B cell (primary cell): Measurements from ENCODE around the gene YJU2. TPM values are rescaled to one million over a fixed set of nuclear protein-coding genes. Genes with fewer than 3 reads are reported as not detected.

ENCODE experiments used
- ATAC-seq: fragments of 200-7000 bp; cut with Tn5 transposase; one replicate; pipeline ENCODE4 v1.10.0; 2021; ENCODE audit warnings: low read depth, mild to moderate bottlenecking, moderate number of reproducible peaks, moderate library complexity
- CTCF ChIA-PET: fragments of 350-600 bp; sonication (Branson Sonifier 250); formaldehyde crosslinking; loops from one replicate; lab custom pipeline; 2021; ENCODE audit warnings: antibody characterized with exemption, inconsistent platforms; lab: Charles Lee
- POLR2A ChIA-PET: fragments of 350-600 bp; sonication (Branson Sonifier 250); formaldehyde crosslinking; loops from one replicate; lab custom pipeline; 2021; ENCODE audit warnings: antibody characterized with exemption; lab: Charles Lee
- DNase-seq: peaks from one replicate; pipeline ENCODE4 v3.0.0; 2013
- H2AFZ ChIP-seq: 2 replicates; pipeline ENCODE4 v1.6.1; 2012; ENCODE audit warnings: mild to moderate bottlenecking, low read depth, low read length; ENCODE audit not compliant: insufficient read depth, poor library complexity, severe bottlenecking
- H3K27ac ChIP-seq, 2 donors: 1 replicate in 1 of 2; 2 replicates in 1 of 2; pipeline ENCODE4 v1.5.1; 2012 to 2013; ENCODE audit warnings: low read length in 2 of 2, mild to moderate bottlenecking in 2 of 2, moderate library complexity in 1 of 2
- H3K27me3 ChIP-seq, 4 experiments: fragments of 200-600 bp in 1 of 4; sonication (generic) in 1 of 4; replicated peaks in 1 of 4; 1 replicate in 2 of 4; 2 replicates in 2 of 4; pipeline versions ENCODE4 v1.6.1 to v1.7.0; 2013 to 2016; ENCODE audit warnings: low read length in 3 of 4, mild to moderate bottlenecking in 2 of 4, mixed read lengths in 1 of 4, moderate library complexity in 1 of 4; ENCODE audit not compliant: insufficient read depth in 4 of 4, control insufficient read depth in 3 of 4; ENCODE audit errors: control extremely low read depth in 1 of 4
- H3K36me3 ChIP-seq, 2 experiments: replicated peaks in 1 of 2; 1 replicate in 1 of 2; 2 replicates in 1 of 2; pipeline versions ENCODE4 v1.6.1 to v1.7.1; 2013; ENCODE audit warnings: low read length in 1 of 2; ENCODE audit not compliant: insufficient read depth in 2 of 2, control insufficient read depth in 1 of 2; ENCODE audit errors: control extremely low read depth in 1 of 2, extremely low read depth in 1 of 2
- H3K4me1 ChIP-seq, 2 donors: fragments of 200-600 bp in 1 of 2; sonication (generic) in 1 of 2; 1 replicate in 1 of 2; 2 replicates in 1 of 2; pipeline versions ENCODE4 v1.5.1 to v1.6.1; 2013 to 2017; ENCODE audit warnings: low read length in 2 of 2; ENCODE audit not compliant: control insufficient read depth in 2 of 2, insufficient read depth in 2 of 2
- H3K4me2 ChIP-seq: replicated peaks from 2 replicates; pipeline ENCODE3; 2012; ENCODE audit warnings: mild to moderate bottlenecking, low read depth, low read length; ENCODE audit not compliant: poor library complexity, severe bottlenecking
- H3K4me3 ChIP-seq, 5 experiments: fragments of 200-600 bp in 1 of 5; sonication (generic) in 1 of 5; 1 replicate in 3 of 5; 2 replicates in 2 of 5; pipeline versions ENCODE4 v1.5.1 to v1.7.0; 2011 to 2016; ENCODE audit warnings: low read length in 4 of 5, mild to moderate bottlenecking in 4 of 5, low read depth in 2 of 5, control low read depth in 1 of 5, moderate library complexity in 1 of 5; ENCODE audit not compliant: insufficient read depth in 1 of 5; ENCODE audit errors: control extremely low read depth in 1 of 5, extremely low read depth in 1 of 5
- H3K79me2 ChIP-seq: fragments of 200-600 bp; sonication (generic); one replicate; pipeline ENCODE4 v1.6.0; 2016; ENCODE audit warnings: low read length; ENCODE audit not compliant: control insufficient read depth, insufficient read depth
- H3K9ac ChIP-seq: fragments of 200-600 bp; sonication (generic); 2 replicates; pipeline ENCODE4 v1.6.1; 2017; ENCODE audit warnings: mild to moderate bottlenecking, low read length, moderate library complexity
- H3K9me3 ChIP-seq, 3 donors: one replicate each; pipeline versions ENCODE4 v1.6.1 to v1.7.1; 2013; ENCODE audit warnings: low read length in 2 of 3; ENCODE audit not compliant: control insufficient read depth in 2 of 3, insufficient read depth in 1 of 3; ENCODE audit errors: control extremely low read depth in 1 of 3
- H4K20me1 ChIP-seq: 2 replicates; pipeline ENCODE4 v1.6.0; 2012; ENCODE audit warnings: mild to moderate bottlenecking, low read length; ENCODE audit not compliant: insufficient read depth, control insufficient read depth, poor library complexity, severe bottlenecking
- H3K27ac Mint-ChIP-seq: one replicate; pipeline ENCODE4 v1.8.0; 2021; ENCODE audit warnings: mixed read lengths
- H3K27me3 Mint-ChIP-seq: one replicate; pipeline ENCODE4 v1.8.0; 2021; ENCODE audit warnings: mixed read lengths
- H3K4me1 Mint-ChIP-seq: one replicate; pipeline ENCODE4 v1.8.0; 2021; ENCODE audit warnings: mixed read lengths
- H3K4me3 Mint-ChIP-seq: one replicate; pipeline ENCODE4 v1.8.0; 2021; ENCODE audit warnings: mixed read lengths
- H3K9me3 Mint-ChIP-seq: one replicate; pipeline ENCODE4 v1.8.0; 2022; ENCODE audit warnings: mixed read lengths; ENCODE audit not compliant: insufficient read depth
- CTCF ChIP-seq: fragments of 200-600 bp; IDR thresholded peaks from one replicate; pipeline ENCODE4 v1.8.0; 2022; ENCODE audit warnings: antibody characterized with exemption, mild to moderate bottlenecking
- EZH2 ChIP-seq: IDR thresholded peaks from 2 replicates; pipeline ENCODE4 v1.6.1; 2012; ENCODE audit warnings: borderline replicate concordance, low read depth, mild to moderate bottlenecking, moderate library complexity, low read length; ENCODE audit not compliant: insufficient read depth, poor library complexity, severe bottlenecking
- WGBS: methylation state at CpG from one replicate; pipeline ENCODE4 v1.1.5; 2013; ENCODE audit warnings: missing lambda C conversion rate; ENCODE audit not compliant: insufficient coverage; 5-methylcytosine and 5-hydroxymethylcytosine counted together
- intact Hi-C: fragments of 100-400 bp; cut with micrococcal nuclease; formaldehyde crosslinking; loops from one replicate; pipeline ENCODE4 v1.10.0; 2022
- polyA minus RNA-seq: library from RNA; depleted of rRNA, polyadenylated mRNA; stranded (reverse); fragments of >200 nt; gene quantifications from 2 replicates; pipeline ENCODE4 v1.2.3, GENCODE V29; 2012
- polyA plus RNA-seq: library from polyadenylated mRNA; depleted of rRNA; stranded (reverse); fragments of >200 nt; gene quantifications from 2 replicates; pipeline ENCODE4 v1.2.3, GENCODE V29; 2012
- total RNA-seq, 2 donors: library from RNA; stranded (reverse); fragments of 120-200 nt in 1 of 2; gene quantifications; 1 replicate in 1 of 2; 2 replicates in 1 of 2; pipeline versions ENCODE4 v1.2.3 to v1.2.4, GENCODE V29; 2013 to 2022

The YJU2 gene
- total RNA-seq = 39.8 and 40.3 TPM in 2 replicates
- total RNA-seq (2013) = 33.6 TPM
- 45.7 and 60.8 TPM in 2 replicates for polyA plus RNA-seq
- 59.2 and 66.7 TPM in 2 replicates for polyA minus RNA-seq

GRCh38 chr19:4246767-4247593 is at the start of gene YJU2:
TSS of gene YJU2 (plus strand) at chr19:4247080. CDS start at chr19:4247147, 67 bp downstream.
- DNase-seq (peak; percentile 99), ATAC-seq (peak; percentile 94)
- TF ChIP-seq EZH2 = no peak
- peak; percentile 40 for TF ChIP-seq CTCF
- WGBS = 1% methylated on average over 22 of the region's 45 CpGs
- peaks cover 0 to 8% (median 3%) of the 10 kb centered on the region in 3 donors for H3K9me3 ChIP-seq
- peak within 1 kb of the TSS; percentile 94 for H3K9ac ChIP-seq
- peak within 1 kb of the TSS; percentile 91 for H3K4me3 Mint-ChIP-seq
- no peaks in the 10 kb centered on the region for H3K27me3 ChIP-seq
- H3K27ac Mint-ChIP-seq = peak within 1 kb of the TSS; percentile 95
- intact Hi-C loops = loop anchor here (1.0 to 5.0 kb wide), 7 partner anchors 18 to 544 kb away; partner anchors contain the start of genes CHAF1A, EBI3, EEF2 and FEM1A
- ChIA-PET CTCF (interaction anchor here (0.6 to 1.2 kb wide), 5 partner anchors 15 to 224 kb away, joined by 3 to 7 read pairs (median 4); partner anchors contain the start of genes EBI3 and SH3GL1), POLR2A (interaction anchor here (0.6 to 1.3 kb wide), 6 partner anchors 11 to 262 kb away, joined by 3 to 7 read pairs (median 4); partner anchors contain the start of genes EBI3, EEF2 and ZBTB7A)
- H3K4me3 ChIP-seq = peak within 1 kb of the TSS; percentile 86 to 99 (median 98)
- H4K20me1 ChIP-seq = peaks cover 39% of the 10 kb centered on the region
- peaks cover 35% of the 10 kb centered on the region for H3K79me2 ChIP-seq
- peak within 1 kb of the TSS; percentile 95 for H2AFZ ChIP-seq
- H3K4me2 ChIP-seq = peak within 1 kb of the TSS; percentile 84
- no peaks in the 10 kb centered on the region for H3K9me3 Mint-ChIP-seq
- peaks cover 4 to 36% of the 10 kb centered on the region in 2 experiments for H3K36me3 ChIP-seq
- H3K4me1 Mint-ChIP-seq = peaks cover 23% of the 10 kb centered on the region
- peaks cover 12 to 24% of the 10 kb centered on the region in 2 donors for H3K4me1 ChIP-seq
- H3K27me3 Mint-ChIP-seq = no peaks in the 10 kb centered on the region
- H3K27ac ChIP-seq = peak within 1 kb of the TSS; percentile 99 to 100
